Left lung (tissue), 10 donors: ENCODE measurements around the gene PLCH1. TPM values are rescaled to one million over a fixed set of nuclear protein-coding genes. Genes with fewer than 3 reads are reported as not detected.
A peak's percentile ranks its signal among the peaks of the same experiment; 100 is the strongest.

Source experiments
- ATAC-seq: fragments of 200-7000 bp; cut with Tn5 transposase; one replicate; pipeline ENCODE4 v1.9.1; 2020; ENCODE audit warnings: moderate library complexity
- DNase-seq, 4 donors: peaks; one replicate each; pipeline ENCODE4 v3.0.0-alpha.2; 2013 to 2020
- H3K27ac ChIP-seq, 2 donors: fragments of 200-600 bp; sonication (generic) in 1 of 2; one replicate each; pipeline versions ENCODE4 v1.5.0 to v1.8.0; 2020 to 2021
- H3K27me3 ChIP-seq, 2 donors: fragments of 200-600 bp; sonication (generic) in 1 of 2; one replicate each; pipeline versions ENCODE4 v1.5.0 to v1.8.0; 2020 to 2021
- H3K36me3 ChIP-seq, 2 donors: fragments of 200-600 bp; sonication (generic) in 1 of 2; one replicate each; pipeline versions ENCODE4 v1.5.0 to v1.8.0; 2020 to 2021
- H3K4me1 ChIP-seq, 2 donors: fragments of 200-600 bp; one replicate each; pipeline ENCODE4 v1.8.0; 2021
- H3K4me3 ChIP-seq, 2 donors: fragments of 200-600 bp; sonication (generic) in 1 of 2; one replicate each; pipeline versions ENCODE4 v1.5.0 to v1.8.0; 2020 to 2021; ENCODE audit warnings: mild to moderate bottlenecking in 1 of 2
- H3K9me3 ChIP-seq, 2 donors: fragments of 200-600 bp; sonication (generic) in 1 of 2; one replicate each; pipeline versions ENCODE4 v1.5.0 to v1.8.0; 2020 to 2021
- CTCF ChIP-seq, 2 donors: fragments of 200-600 bp; sonication (generic) in 1 of 2; IDR thresholded peaks; one replicate each; pipeline versions ENCODE4 v1.5.0 to v1.8.0; 2021; ENCODE audit warnings: antibody characterized with exemption in 2 of 2
- intact Hi-C, 2 donors: fragments of 100-400 bp; cut with DNase I; formaldehyde crosslinking; loops; one replicate each; pipeline versions ENCODE4 v1.11.2 to v1.14.2; 2022
- polyA plus RNA-seq, 6 donors: library from polyadenylated mRNA; unstranded; fragments of 120-200 nt; gene quantifications; one replicate each; pipeline ENCODE4 v1.2.1, GENCODE V29; 2013; ENCODE audit not compliant: insufficient read length in 6 of 6
- total RNA-seq, 2 donors: library from RNA; stranded (reverse); fragmentation: NEBNext Ultra II Directional; extraction: Animal tissue kit (Norgen Biotek cat#: 25700); gene quantifications; one replicate each; pipeline ENCODE4 v1.2.1, GENCODE V29; 2021
- donor health status: DM: no; HTN: yes; CAD: no.
- donor health status: DM: no; HTN: no; CAD: no.

PLCH1 gene
- total and polyA plus RNA-seq, 8 donors = 8.5 to 33.8 (median 23.7) TPM

- ATAC-seq (no peak), DNase-seq (no peak)
- Histone ChIP-seq H3K36me3 (no peaks in the 10 kb centered on the region), H3K4me3 (no peak overlapping the region), H3K27ac (no peak overlapping the region), H3K4me1 (no peaks in the 10 kb centered on the region), H3K27me3 (no peaks in the 10 kb centered on the region), H3K9me3 (no peaks in the 10 kb centered on the region)
- intact Hi-C loops = no loop called here
- TF ChIP-seq CTCF (IDR thresholded peaks at IDR 0.05) = no peak
Measured at GRCh38 chr3:155370764-155371503, 373.9 kb downstream of the PLCH1 start.

- DNase-seq = peak in 1 of 4 donors; percentile 83
- intact Hi-C loops = no loop called here
- Histone ChIP-seq H3K36me3 (no peaks in the 10 kb centered on the region), H3K27ac (no peak overlapping the region), H3K9me3 (peaks cover 0 to 7% of the 10 kb centered on the region in 2 donors), H3K4me3 (no peak overlapping the region), H3K27me3 (no peaks in the 10 kb centered on the region), H3K4me1 (no peaks in the 10 kb centered on the region)
- TF ChIP-seq CTCF (IDR thresholded peaks at IDR 0.05) = no peak
- ATAC-seq = peak; percentile 39
Measured at GRCh38 chr3:155370198-155370597, 374.7 kb downstream of the PLCH1 start.

- Histone ChIP-seq H3K4me1 (no peaks in the 10 kb centered on the region), H3K9me3 (peaks cover 0 to 11% of the 10 kb centered on the region in 2 donors), H3K27ac (no peak overlapping the region), H3K4me3 (no peak overlapping the region), H3K36me3 (no peaks in the 10 kb centered on the region), H3K27me3 (no peaks in the 10 kb centered on the region)
- ATAC-seq = no peak
- TF ChIP-seq CTCF (IDR thresholded peaks at IDR 0.05) = no peak
- intact Hi-C loops = no loop called here
- no peak for DNase-seq
Measured at GRCh38 chr3:155369735-155370134, 375.1 kb downstream of the PLCH1 start.

GRCh38 chr3:155369244-155369643, 375.6 kb downstream of the PLCH1 start:
- no peaks in the 10 kb centered on the region for H3K27me3 ChIP-seq
- TF ChIP-seq CTCF (IDR thresholded peaks at IDR 0.05) = no peak
- H3K4me3 ChIP-seq = no peak overlapping the region
- peaks cover 0 to 13% of the 10 kb centered on the region in 2 donors for H3K9me3 ChIP-seq
- ATAC-seq (no peak), DNase-seq (no peak)
- no peaks in the 10 kb centered on the region for H3K36me3 ChIP-seq
- intact Hi-C loops = no loop called here
- no peaks in the 10 kb centered on the region for H3K4me1 ChIP-seq
- no peak overlapping the region for H3K27ac ChIP-seq

GRCh38 chr3:155368786-155369185, 376.1 kb downstream of the PLCH1 start:
- no peak for DNase-seq
- no peak for ATAC-seq
- intact Hi-C loops = no loop called here
- Histone ChIP-seq H3K9me3 (peaks cover 0 to 13% of the 10 kb centered on the region in 2 donors), H3K4me3 (no peak overlapping the region), H3K4me1 (no peaks in the 10 kb centered on the region), H3K27me3 (no peaks in the 10 kb centered on the region), H3K36me3 (no peaks in the 10 kb centered on the region), H3K27ac (no peak overlapping the region)
- TF ChIP-seq CTCF (IDR thresholded peaks at IDR 0.05) = no peak
